Glomerular visceral epithelial cell (primary cell): ENCODE results near the gene YTHDC1.
"Not testable (repeated sequence)": the region's sequence is repeated elsewhere in the genome, so short reads cannot be mapped to it uniquely, and the experiment has no call there.

Experiments
- DNase-seq: peaks from one replicate; pipeline ENCODE4 v3.0.0-alpha.2; 2016; ENCODE audit errors: extremely low spot score

YTHDC1 gene

GRCh38 chr4:68349649-68350360, at the start of gene YTHDC1:
Gene YTHDC1, minus strand, starts transcription at chr4:68350090. Its CDS starts 337 bp downstream, at chr4:68349753.
- peak; percentile 95 for DNase-seq

- peak; percentile 1 for DNase-seq
Measured at GRCh38 chr4:68399306-68399705, 49.4 kb upstream of the YTHDC1 start.

GRCh38 chr4:68396756-68397155, 46.9 kb upstream of the YTHDC1 start:
- no peak for DNase-seq

- DNase-seq, result no peak
Measured at GRCh38 chr4:68391436-68391835, 41.5 kb upstream of the YTHDC1 start.

- DNase-seq, result no peak
Measured at GRCh38 chr4:68390205-68390935, 40.5 kb upstream of the YTHDC1 start.

- not testable (repeated sequence) for DNase-seq
Measured at GRCh38 chr4:68389386-68389913, 39.6 kb upstream of the YTHDC1 start.

DNA sequence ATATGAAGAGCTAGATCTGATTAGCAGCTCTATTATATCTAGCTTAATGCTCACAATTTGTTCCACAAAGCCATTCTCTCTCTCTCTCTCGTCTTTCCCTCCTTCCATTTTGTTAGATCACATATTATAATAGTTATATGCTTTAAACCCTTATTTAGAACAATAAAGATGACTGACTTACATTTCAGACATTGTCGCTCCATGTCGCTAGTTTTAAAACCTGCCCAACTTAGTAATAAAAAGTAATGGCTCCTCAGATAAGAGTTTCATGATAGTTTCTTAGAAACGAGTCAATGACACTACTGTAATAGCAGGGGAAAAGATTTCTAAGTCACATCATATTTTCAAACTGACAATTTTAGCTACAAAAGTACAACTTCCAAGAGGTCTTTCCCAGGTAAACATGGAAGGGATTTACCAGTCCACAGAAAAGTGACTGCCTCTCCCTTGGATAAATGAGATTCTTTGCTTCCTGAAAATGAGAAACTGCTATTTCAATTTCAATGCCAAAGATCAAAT, 38.5 kb upstream of the YTHDC1 start:
- no peak for DNase-seq

DNA sequence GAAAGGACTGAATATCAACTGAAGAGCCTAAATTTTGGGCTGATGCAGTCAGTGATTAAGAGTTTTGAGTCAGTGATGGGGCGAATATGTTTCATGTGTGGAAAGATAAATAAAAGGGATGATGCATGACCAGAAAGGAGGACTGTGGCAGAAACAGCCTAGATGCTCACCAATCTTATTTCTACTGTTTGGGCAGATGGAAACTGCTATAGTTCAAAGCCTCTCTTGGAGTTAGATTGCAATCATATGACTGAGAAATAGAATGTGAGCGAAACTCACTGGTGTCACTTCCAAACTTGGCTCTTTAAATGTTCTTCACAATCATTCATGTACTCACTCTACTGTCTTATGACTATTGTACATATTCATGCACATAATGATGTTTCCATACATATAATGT, 35.4 kb upstream of the YTHDC1 start:
- DNase-seq, result no peak

DNA sequence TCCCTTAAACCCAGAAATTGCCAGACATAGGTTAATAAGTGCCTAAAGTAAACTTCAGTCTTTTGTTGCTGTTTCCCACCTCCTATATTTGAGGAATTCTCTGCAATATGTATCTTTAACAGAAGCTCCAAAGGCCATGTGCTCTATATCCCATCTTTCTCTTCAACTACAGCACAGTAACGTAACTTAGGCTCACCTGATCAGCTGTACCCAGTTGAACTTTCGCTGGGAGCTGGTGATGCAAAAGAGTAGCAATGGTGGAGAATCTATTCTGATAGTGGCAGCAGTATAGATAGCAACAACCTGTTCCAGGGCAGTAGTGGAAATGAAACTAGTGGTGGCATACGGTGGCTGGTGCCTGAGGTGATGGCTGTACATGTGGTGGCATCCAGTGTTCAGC, 33.2 kb upstream of the YTHDC1 start:
- no peak for DNase-seq

DNA sequence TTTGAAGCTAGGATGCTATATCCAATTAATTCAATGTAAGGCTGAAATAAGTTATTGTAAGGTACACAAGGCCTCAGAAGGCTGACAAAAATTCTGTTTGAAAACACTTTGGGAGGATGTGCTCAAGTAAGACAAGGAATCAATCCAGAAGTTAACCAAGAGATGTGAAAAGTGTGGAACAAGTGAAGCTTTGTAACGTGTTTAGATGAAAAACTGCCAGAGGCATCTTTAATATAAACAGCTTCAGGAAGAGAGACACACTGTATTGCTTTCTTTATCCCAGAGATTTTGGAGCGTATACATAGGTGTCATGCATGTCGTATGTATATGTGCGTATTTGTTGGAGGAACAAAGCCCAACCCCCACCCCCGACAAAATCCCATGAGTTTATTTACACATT, 28.3 kb upstream of the YTHDC1 start:
- DNase-seq, result no peak

DNA sequence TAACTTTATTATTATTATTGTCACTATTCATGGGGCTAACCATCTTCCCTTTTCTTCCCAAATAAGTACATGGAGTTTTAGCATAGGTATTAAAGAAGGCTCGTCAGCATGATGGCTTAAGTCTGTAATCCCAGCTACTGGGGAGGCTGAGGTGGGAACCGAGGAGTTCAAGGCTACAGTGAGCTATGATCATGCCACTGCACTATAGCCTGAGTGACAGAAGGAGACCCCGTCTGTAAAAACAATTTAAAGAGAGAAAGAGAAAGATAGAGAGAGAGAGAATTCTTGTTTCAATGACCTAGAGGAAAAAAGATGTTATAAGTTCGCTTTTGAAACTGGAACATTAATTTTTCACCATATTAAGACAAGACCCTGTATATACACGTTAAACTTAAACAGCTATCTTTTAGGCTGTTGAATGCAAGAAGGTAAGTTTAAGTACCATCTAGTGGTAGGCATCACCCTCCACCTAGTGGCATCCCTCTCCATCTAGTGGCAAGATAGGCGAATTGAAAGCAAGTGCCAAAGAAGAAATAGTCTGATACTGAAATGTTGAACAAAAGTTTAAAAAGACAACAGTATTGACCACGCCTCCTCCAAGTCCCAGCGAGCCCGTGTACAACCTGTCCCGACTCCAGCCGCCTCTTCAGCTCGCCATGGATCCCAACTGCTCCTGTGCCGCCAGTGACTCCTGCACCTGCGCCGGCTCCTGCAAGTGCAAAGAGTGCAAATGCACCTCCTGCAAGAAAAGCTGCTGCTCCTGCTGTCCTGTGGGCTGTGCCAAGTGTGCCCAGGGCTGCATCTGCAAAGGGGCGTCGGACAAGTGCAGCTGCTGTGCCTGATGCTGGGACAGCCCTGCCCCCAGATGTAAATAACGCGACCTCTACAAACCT, 26.0 kb upstream of the YTHDC1 start:
- peak; percentile 77 for DNase-seq

DNA sequence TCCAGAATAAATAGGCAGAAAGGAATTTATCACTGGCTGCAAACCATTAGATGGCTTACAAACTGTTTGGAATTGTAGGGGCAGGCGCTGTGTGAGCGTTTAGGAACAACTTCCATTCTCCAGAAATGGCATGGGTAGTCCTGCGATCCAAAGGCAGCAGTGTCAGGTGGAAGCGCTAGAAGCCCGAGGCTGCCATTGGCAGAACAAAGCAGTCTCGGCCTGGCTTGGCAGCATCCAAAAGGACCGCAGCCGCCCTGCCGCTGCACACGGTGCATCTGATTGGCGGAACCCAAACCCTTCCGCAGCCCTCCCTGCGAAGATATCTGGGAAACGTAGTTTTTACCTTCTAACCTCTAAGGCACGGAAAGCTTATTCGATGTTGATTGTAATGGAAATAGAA, 23.6 kb upstream of the YTHDC1 start:
- peak; percentile 51 for DNase-seq

- no peak for DNase-seq
Measured at GRCh38 chr4:68372588-68372987, 22.7 kb upstream of the YTHDC1 start.

GRCh38 chr4:68369142-68369805, 19.4 kb upstream of the YTHDC1 start:
- peak; percentile 94 for DNase-seq

GRCh38 chr4:68368691-68369131, 18.8 kb upstream of the YTHDC1 start:
- DNase-seq, result peak; percentile 79

DNA sequence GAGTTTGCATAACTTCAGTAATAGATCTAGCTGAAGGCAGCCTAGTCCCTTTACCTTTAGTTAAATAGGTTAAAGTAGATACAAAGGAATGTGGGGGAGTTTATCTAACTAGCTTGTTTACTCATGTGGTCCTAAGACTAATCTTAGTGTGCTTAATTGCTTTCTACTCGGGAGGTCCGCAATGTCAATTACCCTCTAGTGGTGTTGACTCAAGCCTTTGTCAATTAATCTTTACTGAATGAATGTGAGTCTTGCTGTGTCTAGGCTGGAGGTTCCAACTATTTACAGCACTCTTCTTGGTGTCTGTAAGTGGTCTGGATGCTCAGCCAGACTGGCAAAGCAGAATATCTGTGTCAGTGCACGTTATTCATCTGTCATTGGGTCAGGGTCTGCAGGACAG, 17.9 kb upstream of the YTHDC1 start:
- no peak for DNase-seq

- DNase-seq, result peak; percentile 66
Measured at GRCh38 chr4:68366600-68366999, 16.7 kb upstream of the YTHDC1 start.

- DNase-seq, result no peak
Measured at GRCh38 chr4:68365068-68365467, 15.2 kb upstream of the YTHDC1 start.

- DNase-seq, result peak; percentile 44
Measured at GRCh38 chr4:68361146-68361589, 11.3 kb upstream of the YTHDC1 start.

DNA sequence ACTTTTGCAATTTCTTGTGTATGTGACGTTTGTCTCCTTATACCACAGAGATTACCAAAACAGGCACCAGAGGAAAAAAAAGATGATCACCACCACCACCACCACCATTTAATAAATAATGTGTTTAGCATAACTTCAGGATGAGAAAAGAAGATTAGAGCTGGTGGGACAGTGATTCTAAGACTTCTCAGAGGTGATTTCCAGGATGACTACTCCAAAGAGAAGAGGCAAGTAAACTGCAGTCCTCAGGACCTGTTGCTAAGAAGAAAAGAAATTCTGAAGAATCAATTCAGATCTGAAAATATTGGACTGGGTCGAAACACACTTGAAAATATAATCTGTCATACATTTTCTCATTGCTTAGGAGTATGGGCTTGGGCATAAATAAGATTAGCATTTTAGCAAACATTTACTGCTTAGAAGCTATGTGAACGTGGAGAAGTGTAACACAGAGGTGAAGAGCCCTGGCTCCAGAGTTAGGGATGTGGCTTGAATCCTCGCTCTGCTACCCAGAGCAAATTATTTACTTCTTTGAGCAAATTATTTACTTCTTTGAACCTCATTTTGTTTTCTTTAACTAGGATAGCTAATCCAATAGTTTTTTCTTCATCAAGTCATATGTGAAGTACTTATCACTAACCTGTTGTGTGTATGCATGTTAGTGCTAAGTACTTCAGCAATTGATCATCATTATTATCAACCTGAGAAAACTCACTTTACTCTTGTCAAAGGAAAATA, 10.5 kb upstream of the YTHDC1 start:
- DNase-seq, result no peak
